SK-N-SH (cell line): ENCODE results near the gene CNOT1. TPM values are rescaled to one million over a fixed set of nuclear protein-coding genes. Genes with fewer than 3 reads are reported as not detected.

Source experiments
- CTCF ChIA-PET: fragments of 300-600, 350-600 bp; formaldehyde crosslinking; extraction: SDS; loops from one replicate; lab custom pipeline; 2021; lab: Yijun Ruan, JAX
- POLR2A ChIA-PET: fragments of 350-600 bp; sonication (Branson Sonifier 250); formaldehyde crosslinking; extraction: SDS; loops from one replicate; lab custom pipeline; 2020; ENCODE audit warnings: antibody characterized with exemption, inconsistent platforms; lab: Yijun Ruan, JAX
- DNase-seq: peaks from one replicate; pipeline ENCODE4 v3.0.0; 2012
- H2AFZ ChIP-seq: fragments of 200-600 bp; sonication (generic); 2 replicates; pipeline ENCODE4 v1.8.1; 2016; ENCODE audit warnings: antibody characterized with exemption, mild to moderate bottlenecking, low read depth
- H3F3A ChIP-seq: fragments of 200-600 bp; sonication (generic); replicated peaks from 2 replicates; pipeline ENCODE3; 2016; ENCODE audit warnings: antibody characterized with exemption, mild to moderate bottlenecking; ENCODE audit not compliant: insufficient read depth
- H3K27ac ChIP-seq, 2 experiments: fragments of 200-500 bp in 1 of 2; fragments of 200-600 bp in 1 of 2; sonication (Bioruptor generic) in 1 of 2; sonication (generic), shearing (Covaris generic) in 1 of 2; 2 replicates each; pipeline versions ENCODE4 v1.5.1 to v1.6.1; 2014 to 2016; ENCODE audit warnings: low read depth in 2 of 2, inconsistent platforms in 1 of 2, low read length in 1 of 2, mild to moderate bottlenecking in 1 of 2, mixed read lengths in 1 of 2
- H3K27me3 ChIP-seq: fragments of 200-600 bp; sonication (generic), shearing (Covaris generic); 2 replicates; pipeline ENCODE4 v1.6.1; 2016; ENCODE audit warnings: mixed run types; ENCODE audit not compliant: insufficient read depth
- H3K36me3 ChIP-seq, 2 experiments: fragments of 200-500 bp in 1 of 2; fragments of 200-600 bp in 1 of 2; sonication (Bioruptor generic) in 1 of 2; sonication (generic) in 1 of 2; replicated peaks in 1 of 2; 2 replicates each; pipeline versions ENCODE3 to v1.5.1; 2014 to 2016; ENCODE audit warnings: low read length in 1 of 2, mild to moderate bottlenecking in 1 of 2; ENCODE audit not compliant: insufficient read depth in 2 of 2, control insufficient read depth in 1 of 2
- H3K4me1 ChIP-seq, 2 experiments: fragments of 200-500 bp in 1 of 2; fragments of 200-600 bp in 1 of 2; sonication (Bioruptor generic) in 1 of 2; sonication (generic), shearing (Covaris generic) in 1 of 2; 2 replicates each; pipeline versions ENCODE4 v1.5.1 to v1.6.1; 2014 to 2016; ENCODE audit warnings: low read depth in 1 of 2, low read length in 1 of 2, mixed run types in 1 of 2; ENCODE audit not compliant: insufficient read depth in 2 of 2, control insufficient read depth in 1 of 2
- H3K4me2 ChIP-seq: fragments of 200-600 bp; sonication (generic), shearing (Covaris generic); 2 replicates; pipeline ENCODE4 v1.6.1; 2017; ENCODE audit warnings: mixed run types
- H3K4me3 ChIP-seq, 2 experiments: fragments of 200-500 bp in 1 of 2; fragments of 200-600 bp in 1 of 2; sonication (Bioruptor generic) in 1 of 2; sonication (generic), shearing (Covaris generic) in 1 of 2; 2 replicates each; pipeline versions ENCODE4 v1.5.1 to v1.8.1; 2014 to 2016; ENCODE audit warnings: low read depth in 2 of 2, inconsistent platforms in 1 of 2, low read length in 1 of 2, mild to moderate bottlenecking in 1 of 2, mixed read lengths in 1 of 2, moderate library complexity in 1 of 2
- H3K79me2 ChIP-seq: fragments of 200-600 bp; sonication (generic); 2 replicates; pipeline ENCODE4 v1.8.1; 2017; ENCODE audit warnings: mild to moderate bottlenecking; ENCODE audit not compliant: insufficient read depth
- H3K9ac ChIP-seq: fragments of 200-600 bp; sonication (generic); 2 replicates; pipeline ENCODE4 v1.6.1; 2017; ENCODE audit warnings: mixed run types
- H3K9me2 ChIP-seq: fragments of 200-600 bp; sonication (generic); 2 replicates; pipeline ENCODE4 v1.6.1; 2017; ENCODE audit warnings: mixed run types
- H3K9me3 ChIP-seq: fragments of 200-600 bp; sonication (generic); 2 replicates; pipeline ENCODE4 v1.6.1; 2017; ENCODE audit warnings: mixed run types, mild to moderate bottlenecking, moderate library complexity
- H4K20me1 ChIP-seq: fragments of 200-600 bp; sonication (generic); 2 replicates; pipeline ENCODE4 v1.6.1; 2017; ENCODE audit warnings: mild to moderate bottlenecking, mixed run types; ENCODE audit not compliant: insufficient read depth
- CHD2 ChIP-seq: fragments of 150-350 bp; IDR thresholded peaks from 2 replicates; pipeline ENCODE4 v1.6.1; 2018; ENCODE audit warnings: low read length; ENCODE audit not compliant: partially characterized antibody
- CTCF ChIP-seq: fragments of 200-600 bp; sonication (generic); IDR thresholded peaks from 2 replicates; pipeline ENCODE4 v1.6.1; 2017; ENCODE audit warnings: antibody characterized with exemption, mild to moderate bottlenecking, moderate library complexity
- ELF1 ChIP-seq: IDR thresholded peaks from 2 replicates; pipeline ENCODE4 v1.4.0; 2012
- GABPA ChIP-seq: IDR thresholded peaks from 2 replicates; pipeline ENCODE4 v1.4.0; 2012; ENCODE audit warnings: low read depth, mild to moderate bottlenecking
- GATA2 ChIP-seq: sonication (generic); formaldehyde crosslinking; IDR thresholded peaks from 2 replicates; pipeline ENCODE4 v1.5.0; 2020; ENCODE audit warnings: mild to moderate bottlenecking, missing genetic modification reagents
- IRF3 ChIP-seq: fragments of 150-350 bp; IDR thresholded peaks from 2 replicates; pipeline ENCODE4 v1.6.1; 2016; ENCODE audit warnings: mild to moderate bottlenecking, low read depth, low read length
- MXI1 ChIP-seq: IDR thresholded peaks from 2 replicates; pipeline ENCODE4 v1.6.1; 2012; ENCODE audit warnings: mild to moderate bottlenecking, low read depth, low read length, improper control_type of control experiment
- NRF1 ChIP-seq: IDR thresholded peaks from 2 replicates; pipeline ENCODE4 v1.6.1; 2012; ENCODE audit warnings: low read depth, mild to moderate bottlenecking, low read length
- POLR2AphosphoS5 ChIP-seq: IDR thresholded peaks from 2 replicates; pipeline ENCODE4 v1.6.1; 2012; ENCODE audit warnings: low read depth, low read length
- RAD21 ChIP-seq: IDR thresholded peaks from 2 replicates; pipeline ENCODE4 v1.6.1; 2012; ENCODE audit warnings: mild to moderate bottlenecking, low read length
- RFX5 ChIP-seq: IDR thresholded peaks from 2 replicates; pipeline ENCODE4 v1.6.1; 2012; ENCODE audit warnings: mild to moderate bottlenecking, improper control_type of control experiment, low read length
- SIN3A ChIP-seq: IDR thresholded peaks from 2 replicates; pipeline ENCODE4 v1.6.1; 2012; ENCODE audit warnings: low read depth, mild to moderate bottlenecking, low read length, moderate library complexity, borderline replicate concordance
- SMC3 ChIP-seq: IDR thresholded peaks from 2 replicates; pipeline ENCODE4 v1.6.1; 2012; ENCODE audit warnings: low read depth, low read length, improper control_type of control experiment
- TCF12 ChIP-seq: IDR thresholded peaks from 2 replicates; pipeline ENCODE4 v1.4.0; 2012
- TEAD4 ChIP-seq: IDR thresholded peaks from 2 replicates; pipeline ENCODE4 v1.4.0; 2012; ENCODE audit warnings: mild to moderate bottlenecking, borderline replicate concordance; ENCODE audit not compliant: insufficient read depth
- WGBS: methylation state at CpG from one replicate; pipeline ENCODE4 v1.1.6; 2017; ENCODE audit warnings: low lambda C conversion rate; 5-methylcytosine and 5-hydroxymethylcytosine counted together
- polyA plus RNA-seq, 3 experiments: library from polyadenylated mRNA; depleted of rRNA; stranded (reverse); fragments of >200 nt; gene quantifications; 2 replicates each; pipeline ENCODE4 v1.2.3, GENCODE V29; 2012
- TF ChIP-seq, protein P1 (sequence below): fragments of 150-350 bp; IDR thresholded peaks from 2 replicates; pipeline ENCODE4 v1.6.1; 2017; ENCODE audit warnings: antibody characterized with exemption, low read length, low read depth, borderline replicate concordance
- TF ChIP-seq, protein P2 (sequence below): IDR thresholded peaks from 2 replicates; pipeline ENCODE4 v1.4.0; 2012; ENCODE audit warnings: low read depth, borderline replicate concordance
- TF ChIP-seq, protein P3 (sequence below): IDR thresholded peaks from 2 replicates; pipeline ENCODE4 v1.4.0; 2012; ENCODE audit warnings: low read depth

CNOT1 gene
- polyA plus RNA-seq, 1 of the 3 experiments (the other 2 are of a cell fraction) = 77.8 TPM

DNA sequence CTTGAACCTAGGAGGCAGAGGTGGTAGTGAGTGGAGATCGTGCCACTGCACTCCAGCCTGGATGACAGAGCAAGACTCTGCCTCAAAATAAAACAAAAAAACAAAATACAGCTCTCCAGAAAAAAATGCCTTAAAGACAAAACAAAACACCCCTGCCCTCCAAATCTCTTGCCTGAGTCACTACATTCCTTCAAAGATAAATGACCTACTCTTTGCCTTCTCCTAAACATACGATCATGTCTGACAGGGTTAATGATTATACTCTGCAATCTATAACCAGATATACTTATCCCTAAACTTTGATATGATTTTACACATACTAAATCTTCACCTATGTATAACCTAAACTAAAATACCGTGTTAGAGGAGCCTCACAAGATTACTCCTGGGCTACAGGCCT lies 115.8 kb downstream of the CNOT1 start:
- Histone ChIP-seq H3K79me2 (no peaks in the 10 kb centered on the region), H3K9me3 (no peaks in the 10 kb centered on the region), H3K4me2 (no peak overlapping the region), H3K9me2 (no peaks in the 10 kb centered on the region), H4K20me1 (0 out of 2 replicates have a peak, but pooled peaks cover 3% of the 10 kb centered on the region), H3K9ac (no peak overlapping the region), H3F3A (peaks cover 22% of the 10 kb centered on the region), H2AFZ (no peak overlapping the region), H3K4me1 (peaks cover 0 to 10% of the 10 kb centered on the region in 2 experiments; a peak in 1 of 4 replicates), H3K27me3 (no peaks in the 10 kb centered on the region), H3K36me3 (peaks cover 22 to 30% of the 10 kb centered on the region in 2 experiments), H3K27ac (no peak overlapping the region; a peak in 1 of 4 replicates), H3K4me3 (no peak overlapping the region)
- TF ChIP-seq IRF3 (no peak), TEAD4 (no peak), GABPA (no peak), TCF12 (no peak), RFX5 (no peak), POLR2AphosphoS5 (no peak), SIN3A (no peak), NRF1 (no peak), CHD2 (no peak)
- TF ChIP-seq, protein P1, sequence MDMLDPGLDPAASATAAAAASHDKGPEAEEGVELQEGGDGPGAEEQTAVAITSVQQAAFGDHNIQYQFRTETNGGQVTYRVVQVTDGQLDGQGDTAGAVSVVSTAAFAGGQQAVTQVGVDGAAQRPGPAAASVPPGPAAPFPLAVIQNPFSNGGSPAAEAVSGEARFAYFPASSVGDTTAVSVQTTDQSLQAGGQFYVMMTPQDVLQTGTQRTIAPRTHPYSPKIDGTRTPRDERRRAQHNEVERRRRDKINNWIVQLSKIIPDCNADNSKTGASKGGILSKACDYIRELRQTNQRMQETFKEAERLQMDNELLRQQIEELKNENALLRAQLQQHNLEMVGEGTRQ = no peak
- CTCF ChIA-PET = interaction anchor here (1.1 to 2.9 kb wide), 5 partner anchors 19 to 242 kb away, joined by 3 to 16 read pairs (median 11); no protein-coding TSS in a partner anchor
- 77% methylated on average over 3 of the region's 3 CpGs for WGBS
- DNase-seq = no peak
- POLR2A ChIA-PET = interaction anchor here (1.0 kb wide), 1 partner anchor 14 kb away, joined by 4 read pairs; the partner anchor contains the start of gene NDRG4

- H3K9me3 ChIP-seq = no peaks in the 10 kb centered on the region
- WGBS = 61% methylated on average over 12 of the region's 17 CpGs
- peaks cover 0 to 10% of the 10 kb centered on the region in 2 experiments; a peak in 1 of 4 replicates for H3K4me1 ChIP-seq
- no peak overlapping the region for H3K4me3 ChIP-seq
- no peaks in the 10 kb centered on the region for H3K9me2 ChIP-seq
- H3K79me2 ChIP-seq = no peaks in the 10 kb centered on the region
- no peak overlapping the region for H2AFZ ChIP-seq
- H3F3A ChIP-seq = peaks cover 15% of the 10 kb centered on the region
- POLR2A ChIA-PET = interaction anchor here (1.6 kb wide), 1 partner anchor 12 kb away, joined by 8 read pairs; the partner anchor contains the start of gene NDRG4
- no peak for TF ChIP-seq TEAD4
- peak; percentile 62; the same call in 1 of the 2 replicates for TF ChIP-seq MXI1
- no peak for TF ChIP-seq ELF1
- peak; percentile 56 for TF ChIP-seq RAD21
- peak; percentile 52 for TF ChIP-seq CHD2
- no peak for TF ChIP-seq NRF1
- peak; percentile 53; the same call in 1 of the 2 replicates for TF ChIP-seq SIN3A
- peak; percentile 66 for TF ChIP-seq SMC3
- TF ChIP-seq, protein P2, sequence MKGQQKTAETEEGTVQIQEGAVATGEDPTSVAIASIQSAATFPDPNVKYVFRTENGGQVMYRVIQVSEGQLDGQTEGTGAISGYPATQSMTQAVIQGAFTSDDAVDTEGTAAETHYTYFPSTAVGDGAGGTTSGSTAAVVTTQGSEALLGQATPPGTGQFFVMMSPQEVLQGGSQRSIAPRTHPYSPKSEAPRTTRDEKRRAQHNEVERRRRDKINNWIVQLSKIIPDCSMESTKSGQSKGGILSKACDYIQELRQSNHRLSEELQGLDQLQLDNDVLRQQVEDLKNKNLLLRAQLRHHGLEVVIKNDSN = 0 out of 2 replicates have a peak, but pooled peaks have one; percentile 3
- TF ChIP-seq GATA2 = no peak
- peak; percentile 84 for TF ChIP-seq CTCF
- TF ChIP-seq, protein P3, sequence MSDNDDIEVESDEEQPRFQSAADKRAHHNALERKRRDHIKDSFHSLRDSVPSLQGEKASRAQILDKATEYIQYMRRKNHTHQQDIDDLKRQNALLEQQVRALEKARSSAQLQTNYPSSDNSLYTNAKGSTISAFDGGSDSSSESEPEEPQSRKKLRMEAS = peak; percentile 35; the same call in 1 of the 2 replicates
- no peak overlapping the region; a peak in 1 of 4 replicates for H3K27ac ChIP-seq
- H3K4me2 ChIP-seq = no peak overlapping the region
- no peak overlapping the region for H3K9ac ChIP-seq
- DNase-seq = peak; percentile 80
- H4K20me1 ChIP-seq = 0 out of 2 replicates have a peak, but pooled peaks cover 3% of the 10 kb centered on the region
- H3K27me3 ChIP-seq = no peaks in the 10 kb centered on the region
- CTCF ChIA-PET = interaction anchor here (0.6 to 2.9 kb wide), 28 partner anchors 10 to 324 kb away, joined by 3 to 32 read pairs (median 5); partner anchors contain the start of gene NDRG4
- peaks cover 5 to 26% of the 10 kb centered on the region in 2 experiments for H3K36me3 ChIP-seq
These were observed 117.5 kb downstream of the CNOT1 start for GRCh38 chr16:58511933-58512815.
